Brain microvascular endothelial cell (primary cell): ENCODE data around the gene PDSS2.

ENCODE experiments used
- DNase-seq: peaks from one replicate; pipeline ENCODE4 v3.0.0-alpha.2; 2020
- H3K27ac ChIP-seq: fragments of 250-450 bp; sonication (Bioruptor Pico); 2 replicates; pipeline ENCODE4 v1.5.1; 2020; ENCODE audit warnings: mild to moderate bottlenecking, moderate library complexity
- H3K27me3 ChIP-seq: fragments of 250-450 bp; sonication (Bioruptor Pico); replicated peaks from 2 replicates; pipeline ENCODE4 v1.5.1; 2020; ENCODE audit warnings: mild to moderate bottlenecking
- H3K36me3 ChIP-seq: fragments of 250-450 bp; sonication (Bioruptor Pico); replicated peaks from 2 replicates; pipeline ENCODE4 v1.5.1; 2020; ENCODE audit warnings: mild to moderate bottlenecking
- H3K4me3 ChIP-seq: 2 replicates; pipeline ENCODE4 v1.5.1; 2011; ENCODE audit warnings: low read depth, mild to moderate bottlenecking, control low read depth, low read length, moderate library complexity
- CTCF ChIP-seq: IDR thresholded peaks from 2 replicates; pipeline ENCODE4 v1.5.1; 2011; ENCODE audit warnings: low read depth, mild to moderate bottlenecking, moderate library complexity, low read length, control low read depth, inconsistent platforms; ENCODE audit errors: missing control alignments
- in situ Hi-C: cut with HindIII; loops from 2 replicates; pipeline ENCODE4 v1.10.0; 2017; ENCODE audit warnings: low sequenced_read_pairs, low pct_ligation_motif_present

Gene PDSS2

GRCh38 chr6:107267634-107268033 lies 191.7 kb downstream of the PDSS2 start:
- H3K4me3 ChIP-seq, result no peak overlapping the region
- no peak overlapping the region for H3K27ac ChIP-seq
- no peak for DNase-seq
- no peak for TF ChIP-seq CTCF
- H3K27me3 ChIP-seq, result no peaks in the 10 kb centered on the region
- no peaks in the 10 kb centered on the region for H3K36me3 ChIP-seq
- in situ Hi-C loops, result no loop called here

GRCh38 chr6:107267006-107267405 lies 192.4 kb downstream of the PDSS2 start:
- H3K36me3 ChIP-seq, result no peaks in the 10 kb centered on the region
- no peak for TF ChIP-seq CTCF
- no peaks in the 10 kb centered on the region for H3K27me3 ChIP-seq
- H3K27ac ChIP-seq, result no peak overlapping the region
- no peak overlapping the region for H3K4me3 ChIP-seq
- in situ Hi-C loops, result no loop called here
- DNase-seq, result no peak

- Histone ChIP-seq H3K27me3 (no peaks in the 10 kb centered on the region), H3K27ac (no peak overlapping the region), H3K36me3 (no peaks in the 10 kb centered on the region), H3K4me3 (no peak overlapping the region)
- TF ChIP-seq CTCF, result no peak
- in situ Hi-C loops, result no loop called here
- no peak for DNase-seq
Observed at GRCh38 chr6:107266563-107266962, 192.8 kb downstream of the PDSS2 start.

GRCh38 chr6:107264357-107264840 lies 195.0 kb downstream of the PDSS2 start:
- Histone ChIP-seq H3K27ac (no peak overlapping the region), H3K4me3 (no peak overlapping the region), H3K36me3 (no peaks in the 10 kb centered on the region), H3K27me3 (no peaks in the 10 kb centered on the region)
- DNase-seq, result peak; percentile 77
- in situ Hi-C loops, result no loop called here
- TF ChIP-seq CTCF, result no peak

- TF ChIP-seq CTCF, result no peak
- DNase-seq, result no peak
- Histone ChIP-seq H3K27ac (no peak overlapping the region), H3K4me3 (no peak overlapping the region), H3K27me3 (no peaks in the 10 kb centered on the region), H3K36me3 (no peaks in the 10 kb centered on the region)
- in situ Hi-C loops, result no loop called here
Observed at GRCh38 chr6:107259951-107260350, 199.4 kb downstream of the PDSS2 start.

- in situ Hi-C loops, result no loop called here
- no peaks in the 10 kb centered on the region for H3K36me3 ChIP-seq
- no peak overlapping the region for H3K4me3 ChIP-seq
- TF ChIP-seq CTCF, result no peak
- no peaks in the 10 kb centered on the region for H3K27me3 ChIP-seq
- DNase-seq, result no peak
- no peak overlapping the region for H3K27ac ChIP-seq
Observed at GRCh38 chr6:107248147-107248546, 211.2 kb downstream of the PDSS2 start.
